Measurements from ENCODE around the gene TENM4.

Gene TENM4

DNA sequence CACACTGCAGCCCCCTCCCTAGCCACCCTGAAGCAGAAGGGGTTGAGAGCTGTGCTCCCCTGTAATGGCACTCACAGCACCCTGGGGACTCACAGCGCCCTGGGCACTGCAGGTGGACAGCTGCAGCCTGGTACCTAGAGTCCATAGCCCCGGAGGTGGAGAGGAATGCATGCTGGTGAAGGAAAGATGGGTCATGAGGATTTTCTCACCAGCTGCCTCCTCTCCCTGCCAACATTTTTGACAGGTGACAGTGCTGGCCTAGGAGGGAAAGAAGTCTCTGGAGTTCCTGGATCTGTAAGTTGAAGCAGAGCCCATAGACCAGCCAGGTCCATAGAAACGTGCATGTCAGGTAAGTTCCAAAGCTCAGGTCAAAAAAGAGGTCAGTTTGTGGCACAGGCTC is 330.5 kb downstream of the TENM4 start:
- DNase-seq = no peak

- no peak for DNase-seq
These were observed 332.0 kb downstream of the TENM4 start for GRCh38 chr11:79108851-79109250.

DNA sequence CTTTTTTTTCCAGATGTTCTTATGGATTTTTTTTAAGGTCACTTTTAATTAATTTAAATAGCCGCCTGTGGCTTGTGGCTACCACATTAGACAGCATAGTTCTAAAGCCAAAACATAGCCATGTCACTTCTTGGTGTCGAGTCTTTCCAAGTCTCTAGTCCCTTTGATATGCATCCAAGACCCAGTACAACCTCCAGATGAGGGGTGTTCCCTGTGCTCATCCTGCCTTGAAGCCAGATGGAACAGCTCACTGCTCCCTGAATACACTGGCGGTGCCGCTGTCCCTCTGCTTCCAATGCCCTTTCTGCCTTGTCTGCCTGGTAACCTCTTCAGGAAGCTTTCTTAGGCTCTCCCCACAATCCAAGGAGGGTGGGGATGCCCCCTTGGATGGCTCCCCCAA is 338.0 kb downstream of the TENM4 start:
- DNase-seq = no peak

DNA sequence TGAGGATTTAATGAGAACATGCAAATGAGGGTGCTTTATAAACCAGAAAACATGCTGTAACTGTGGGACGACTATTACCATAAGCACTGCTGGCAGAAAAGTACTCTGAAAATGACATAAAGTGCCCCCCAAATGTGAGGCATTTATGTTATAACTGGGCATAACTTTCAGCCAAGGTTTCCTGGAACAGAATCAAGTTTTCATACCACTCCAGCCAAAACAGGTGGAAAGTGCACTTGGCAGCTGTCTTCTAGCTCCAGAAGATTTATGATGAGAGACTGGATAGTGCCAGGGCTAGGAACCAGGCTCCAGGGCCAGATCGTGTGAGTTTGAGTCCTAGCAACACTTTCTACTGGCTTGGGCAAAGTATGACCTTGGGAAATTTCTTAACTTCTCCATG is 339.2 kb downstream of the TENM4 start:
- no peak for DNase-seq

DNA sequence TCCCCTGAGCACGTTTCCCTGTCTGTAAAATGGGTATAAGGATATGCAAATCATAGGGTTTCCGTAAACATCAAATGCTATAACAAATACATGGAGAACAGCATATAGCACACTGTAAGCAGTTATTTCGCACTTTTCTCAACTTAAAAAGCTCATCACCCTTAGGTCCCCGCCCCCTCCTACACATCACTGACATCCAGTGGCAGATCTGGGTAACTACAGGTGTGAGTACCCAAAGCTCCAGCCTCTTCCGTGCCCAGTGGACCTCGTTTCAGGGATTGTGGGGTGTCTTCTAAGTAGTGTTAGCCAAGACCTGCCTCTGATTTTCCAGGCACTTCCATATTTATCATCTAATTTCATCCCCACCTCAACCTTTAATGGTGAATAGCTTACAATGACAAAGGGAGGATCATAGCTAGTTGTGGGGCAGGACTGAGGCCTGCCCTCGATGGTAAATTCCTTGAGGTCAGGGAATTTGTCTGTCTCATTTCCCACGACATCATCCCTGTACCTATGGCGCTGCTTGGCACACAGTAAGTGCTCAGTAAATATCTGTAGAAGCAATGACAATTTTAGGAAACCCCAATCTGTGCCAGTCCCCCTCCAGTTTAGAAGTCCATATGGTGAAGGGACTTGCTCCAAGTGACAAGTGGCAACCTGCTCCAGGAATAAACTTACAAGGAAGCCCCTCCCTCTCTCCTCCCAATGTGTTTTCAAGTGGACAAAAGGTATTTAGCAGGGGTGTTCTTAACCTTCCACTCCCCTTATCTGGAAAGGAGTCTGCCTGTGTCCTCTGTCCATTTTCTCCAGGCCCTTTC is 340.5 kb downstream of the TENM4 start:
- peak; percentile 43 for DNase-seq

DNA sequence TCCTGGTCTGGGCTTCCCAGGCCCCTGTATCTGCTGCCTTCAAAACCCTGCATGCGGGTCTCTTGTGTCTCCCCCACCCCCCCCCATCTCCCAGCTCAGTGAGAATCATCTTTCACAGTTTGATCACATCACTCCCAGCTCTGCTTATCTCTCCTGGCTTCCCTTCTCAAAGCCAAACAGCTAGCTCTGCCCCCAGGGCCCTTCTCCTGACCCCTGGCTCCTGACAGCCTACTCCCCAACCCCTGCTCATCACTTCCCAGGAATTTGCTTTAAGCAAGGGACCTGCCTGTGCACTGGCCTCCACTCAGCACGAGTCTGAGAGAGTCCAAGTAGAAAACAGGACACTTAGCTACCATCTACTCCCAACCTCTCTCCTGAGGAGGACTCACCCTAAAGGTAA is 342.7 kb downstream of the TENM4 start:
- DNase-seq = no peak

- no peak for DNase-seq
These were observed 343.5 kb downstream of the TENM4 start for GRCh38 chr11:79097246-79097875.

GRCh38 chr11:79095424-79095823 is 345.4 kb downstream of the TENM4 start:
- DNase-seq = no peak

GRCh38 chr11:79094616-79095015 is 346.2 kb downstream of the TENM4 start:
- no peak for DNase-seq

GRCh38 chr11:79092791-79093353 is 348.0 kb downstream of the TENM4 start:
- DNase-seq = no peak

DNA sequence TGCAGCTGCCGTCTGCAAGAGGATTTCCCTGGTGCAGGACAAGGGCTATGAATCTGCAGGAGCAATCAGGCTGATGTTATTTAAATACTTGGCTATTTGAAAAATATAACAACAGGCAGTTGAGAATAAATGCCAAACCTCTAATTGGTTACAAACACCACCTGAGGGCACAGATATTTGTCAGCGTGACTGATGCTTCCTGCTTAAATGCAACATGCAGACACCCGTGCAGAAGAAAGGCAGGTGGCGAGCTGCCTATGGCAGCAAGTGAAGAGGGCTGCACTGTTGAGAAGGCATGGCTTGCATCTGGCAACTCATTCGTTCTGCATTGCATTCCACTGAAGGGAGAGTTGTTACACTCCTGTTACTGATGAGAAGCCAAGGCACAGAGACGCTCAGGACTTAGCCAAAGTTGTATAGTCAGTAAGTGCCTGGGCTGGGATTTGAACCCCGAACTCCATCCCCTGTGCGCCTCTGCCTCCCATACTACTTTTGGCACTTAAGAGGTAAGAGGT is 350.6 kb downstream of the TENM4 start:
- no peak for DNase-seq

- no peak for DNase-seq
These were observed 351.2 kb downstream of the TENM4 start for GRCh38 chr11:79089601-79090000.

GRCh38 chr11:79088967-79089366 is 351.9 kb downstream of the TENM4 start:
- no peak for DNase-seq

DNA sequence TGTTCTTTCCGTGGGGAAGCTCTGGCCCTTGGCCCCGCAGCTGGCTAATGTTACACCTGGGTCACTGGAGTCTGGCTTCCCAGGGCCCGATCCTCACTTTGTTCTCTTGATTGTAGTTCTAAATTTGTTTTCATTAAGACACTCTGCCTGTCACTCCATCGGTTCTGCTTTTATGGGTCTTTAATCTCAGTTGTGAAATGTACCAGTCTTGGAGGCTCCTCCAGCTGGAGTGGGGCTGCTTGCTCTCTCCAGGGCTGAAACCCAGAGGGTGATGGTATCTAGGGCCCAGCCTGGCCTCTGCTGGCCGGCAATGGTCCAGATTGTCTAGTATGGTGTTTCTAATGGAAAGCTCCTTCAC is 352.9 kb downstream of the TENM4 start:
- DNase-seq = no peak

DNA sequence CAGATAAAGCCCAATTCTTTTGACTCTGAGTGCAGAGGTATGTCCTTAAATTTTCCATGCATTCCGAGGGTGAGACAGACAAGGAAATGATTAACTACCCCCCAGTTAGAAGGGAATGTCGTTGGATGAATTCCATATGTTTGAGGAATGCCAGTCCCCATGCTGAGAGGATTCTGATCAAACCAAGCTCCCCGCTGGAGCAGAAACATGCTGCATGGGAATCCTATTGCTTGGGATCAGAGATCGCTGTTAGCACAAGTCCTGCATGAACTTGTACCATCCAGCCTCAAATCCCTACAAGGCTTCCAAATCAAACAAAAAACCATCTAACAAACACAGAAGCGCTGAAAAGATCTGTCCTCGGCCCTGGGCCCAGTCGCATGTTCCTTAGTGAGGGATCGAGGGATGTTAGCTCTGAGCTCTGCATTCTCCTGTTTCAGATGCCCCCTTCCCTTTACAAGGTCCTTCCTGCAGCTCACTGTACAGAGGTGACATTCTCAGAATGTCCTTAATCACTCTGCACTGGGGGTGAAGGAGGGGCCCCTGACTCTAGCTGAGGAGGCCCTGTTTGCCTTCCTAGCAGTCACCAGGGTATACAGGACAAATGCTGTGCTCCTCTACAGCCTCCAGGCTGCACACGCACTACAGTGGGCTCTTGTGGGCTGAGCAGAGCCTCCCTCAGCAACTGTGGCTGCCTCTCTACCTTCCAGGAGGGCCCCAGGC is 353.4 kb downstream of the TENM4 start:
- no peak for DNase-seq

GRCh38 chr11:79086056-79086455 is 354.8 kb downstream of the TENM4 start:
- DNase-seq = no peak

GRCh38 chr11:79084382-79084781 is 356.4 kb downstream of the TENM4 start:
- no peak for DNase-seq

DNA sequence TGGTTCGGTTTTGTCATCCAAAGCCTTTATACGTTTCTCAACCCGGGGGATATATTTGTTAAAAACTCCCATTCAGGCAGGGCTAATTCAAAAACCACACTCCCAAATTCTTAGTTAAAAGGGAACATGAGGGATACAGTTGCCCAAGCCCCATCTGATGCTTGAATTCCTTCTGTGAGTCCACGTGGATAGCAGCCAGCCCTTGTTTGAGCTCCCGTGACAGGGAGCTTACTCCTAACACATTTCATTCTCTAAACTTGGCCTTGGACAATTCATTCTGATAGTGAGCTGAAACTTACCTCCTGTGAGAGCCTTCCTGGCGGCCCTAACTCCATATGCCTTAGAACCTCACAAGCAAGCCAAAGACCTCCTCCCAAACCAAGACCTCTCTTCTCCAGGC is 357.5 kb downstream of the TENM4 start:
- no peak for DNase-seq

- no peak for DNase-seq
These were observed 357.9 kb downstream of the TENM4 start for GRCh38 chr11:79082907-79083306.

- DNase-seq = no peak
These were observed 358.6 kb downstream of the TENM4 start for GRCh38 chr11:79082280-79082679.

DNA sequence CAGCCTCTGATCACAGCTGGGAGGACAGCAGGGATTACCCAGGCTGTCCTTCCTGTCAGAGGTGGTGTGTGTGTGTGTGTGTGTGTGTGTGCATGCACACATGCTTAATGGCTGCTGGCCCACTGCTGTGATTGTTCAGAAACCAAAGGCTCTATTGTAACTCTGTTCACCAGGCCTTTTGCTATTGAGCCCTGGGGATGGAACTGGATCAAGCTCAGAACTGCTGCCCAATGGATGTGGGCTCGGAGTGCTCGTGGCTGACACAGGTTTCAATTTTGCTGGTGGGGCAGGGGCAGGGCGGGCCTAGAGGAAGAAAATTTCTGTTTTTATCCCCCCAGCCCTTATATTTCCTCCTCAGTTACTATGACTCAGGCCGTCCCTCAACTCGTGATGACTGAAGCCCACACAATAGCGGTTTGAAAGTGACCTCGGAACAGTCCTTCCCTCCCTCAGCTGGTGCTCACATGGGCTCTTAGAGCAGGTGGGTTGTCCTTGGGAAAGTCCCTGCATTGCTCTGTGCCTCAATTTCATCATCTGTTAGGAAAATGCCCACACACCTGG is 359.3 kb downstream of the TENM4 start:
- DNase-seq = no peak

DNA sequence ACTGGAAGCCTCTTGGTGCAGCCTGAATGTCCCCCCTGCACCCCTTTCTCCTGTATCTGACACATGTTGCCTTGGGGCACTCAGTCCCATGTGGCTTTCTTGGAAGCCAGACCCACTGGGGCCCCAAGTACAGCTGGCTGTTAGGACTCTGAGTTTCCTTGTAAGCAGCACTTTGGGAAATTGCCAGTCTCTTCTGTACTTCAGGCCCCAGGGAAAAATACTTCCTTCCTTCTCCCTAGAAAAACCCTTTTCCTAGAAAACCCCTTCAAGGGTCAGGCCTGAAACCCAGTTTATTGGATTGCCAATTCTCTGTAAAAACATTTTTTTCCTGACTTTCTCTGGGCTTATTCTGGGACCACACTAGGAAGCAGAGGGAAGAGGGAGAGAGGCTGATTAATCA is 360.3 kb downstream of the TENM4 start:
- no peak for DNase-seq

DNA sequence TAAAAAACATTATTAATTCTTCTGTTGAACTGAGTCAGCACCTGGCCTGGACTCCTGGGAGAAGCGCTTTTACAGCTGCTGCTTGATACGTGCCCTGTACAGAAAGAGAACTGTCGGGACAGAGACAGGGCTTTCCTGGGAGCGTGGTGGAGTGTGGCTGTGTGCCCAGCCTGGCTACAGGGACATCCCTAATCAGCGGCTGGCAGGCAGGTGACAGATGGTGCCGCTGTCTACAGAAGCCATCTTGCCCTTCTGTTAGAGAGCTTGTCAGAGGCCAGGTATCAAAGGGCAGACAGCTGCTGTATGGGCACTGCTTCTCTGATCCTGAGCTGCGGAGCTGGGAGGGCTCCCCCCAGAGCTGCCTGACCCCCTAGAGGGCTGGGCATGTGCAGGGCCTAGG is 361.8 kb downstream of the TENM4 start:
- no peak for DNase-seq

Data from stimulated activated CD8-positive, alpha-beta memory T cell treated with anti-CD3 and anti-CD28 coated beads, Interleukin-4, amount 100 ng/mL, for 48 hours (primary cell).